Right atrium auricular region (tissue), 2 donors: ENCODE measurements around the gene DZIP1L. TPM values are rescaled to one million over a fixed set of nuclear protein-coding genes. Genes with fewer than 3 reads are reported as not detected.

Experiments
- DNase-seq: peaks from one replicate; pipeline ENCODE4 v3.0.0-alpha.2; 2019; ENCODE audit warnings: low spot score
- H3K27ac ChIP-seq, 2 donors: fragments of 200-600 bp; sonication (generic); 1 replicate in 1 of 2; 2 replicates in 1 of 2; pipeline ENCODE4 v1.5.1; 2016 to 2019
- H3K27me3 ChIP-seq, 2 donors: fragments of 200-600 bp; sonication (generic); one replicate each; pipeline versions ENCODE4 v1.5.1 to v1.6.0; 2017 to 2019
- H3K36me3 ChIP-seq: fragments of 200-600 bp; sonication (generic); one replicate; pipeline ENCODE4 v1.5.1; 2016
- H3K4me1 ChIP-seq, 2 donors: fragments of 200-600 bp; sonication (generic); one replicate each; pipeline versions ENCODE4 v1.5.1 to v1.6.0; 2017 to 2019
- H3K4me3 ChIP-seq, 2 donors: fragments of 200-600 bp; sonication (generic); 1 replicate in 1 of 2; 2 replicates in 1 of 2; pipeline ENCODE4 v1.5.1; 2017 to 2019; ENCODE audit warnings: mild to moderate bottlenecking in 1 of 2, moderate library complexity in 1 of 2
- H3K9me3 ChIP-seq, 2 donors: fragments of 200-600 bp; sonication (generic); one replicate each; pipeline ENCODE4 v1.5.1; 2019
- CTCF ChIP-seq, 2 donors: fragments of 200-600 bp; sonication (generic); IDR thresholded peaks; one replicate each; pipeline ENCODE4 v1.5.1; 2019; ENCODE audit warnings: antibody characterized with exemption in 2 of 2
- total RNA-seq, 2 donors: library from RNA; depleted of rRNA; stranded (reverse); fragments of >200 nt; gene quantifications; one replicate each; pipeline ENCODE4 v1.1.0, GENCODE V29; 2016

DZIP1L gene
- total RNA-seq, 2 donors from 2014 or later: 4.0 to 4.6 TPM

GRCh38 chr3:138034918-138035317 lies 80.5 kb downstream of the DZIP1L start:
- no peak for TF ChIP-seq CTCF (IDR thresholded peaks at IDR 0.05)
- H3K36me3 ChIP-seq: no peaks in the 10 kb centered on the region
- no peak for DNase-seq
- no peaks in the 10 kb centered on the region for H3K27me3 ChIP-seq
- no peaks in the 10 kb centered on the region for H3K9me3 ChIP-seq
- H3K27ac ChIP-seq: no peak overlapping the region
- H3K4me1 ChIP-seq: no peaks in the 10 kb centered on the region
- H3K4me3 ChIP-seq: no peak overlapping the region

GRCh38 chr3:138033202-138033691 lies 82.2 kb downstream of the DZIP1L start:
- DNase-seq: no peak
- H3K36me3 ChIP-seq: no peaks in the 10 kb centered on the region
- TF ChIP-seq CTCF (IDR thresholded peaks at IDR 0.05): no peak
- H3K27ac ChIP-seq: no peak overlapping the region
- no peaks in the 10 kb centered on the region for H3K4me1 ChIP-seq
- no peaks in the 10 kb centered on the region for H3K27me3 ChIP-seq
- H3K4me3 ChIP-seq: no peak overlapping the region
- H3K9me3 ChIP-seq: no peaks in the 10 kb centered on the region

- Histone ChIP-seq H3K4me3 (no peak overlapping the region), H3K27me3 (no peaks in the 10 kb centered on the region), H3K4me1 (no peaks in the 10 kb centered on the region), H3K36me3 (no peaks in the 10 kb centered on the region), H3K27ac (no peak overlapping the region), H3K9me3 (no peaks in the 10 kb centered on the region)
- no peak for TF ChIP-seq CTCF (IDR thresholded peaks at IDR 0.05)
- no peak for DNase-seq
These were observed 82.8 kb downstream of the DZIP1L start for GRCh38 chr3:138032567-138032966.

GRCh38 chr3:138031536-138031935 lies 83.9 kb downstream of the DZIP1L start:
- no peaks in the 10 kb centered on the region for H3K27me3 ChIP-seq
- H3K36me3 ChIP-seq: no peaks in the 10 kb centered on the region
- no peak for DNase-seq
- no peak overlapping the region for H3K4me3 ChIP-seq
- H3K9me3 ChIP-seq: no peaks in the 10 kb centered on the region
- H3K27ac ChIP-seq: no peak overlapping the region
- no peak for TF ChIP-seq CTCF (IDR thresholded peaks at IDR 0.05)
- H3K4me1 ChIP-seq: no peaks in the 10 kb centered on the region

GRCh38 chr3:138030734-138031280 lies 84.6 kb downstream of the DZIP1L start:
- H3K4me1 ChIP-seq: no peaks in the 10 kb centered on the region
- H3K27ac ChIP-seq: no peak overlapping the region
- no peak for TF ChIP-seq CTCF (IDR thresholded peaks at IDR 0.05)
- no peak for DNase-seq
- H3K36me3 ChIP-seq: no peaks in the 10 kb centered on the region
- no peaks in the 10 kb centered on the region for H3K9me3 ChIP-seq
- H3K4me3 ChIP-seq: no peak overlapping the region
- H3K27me3 ChIP-seq: no peaks in the 10 kb centered on the region

GRCh38 chr3:138027821-138028220 lies 87.6 kb downstream of the DZIP1L start:
- no peaks in the 10 kb centered on the region for H3K9me3 ChIP-seq
- H3K36me3 ChIP-seq: no peaks in the 10 kb centered on the region
- no peaks in the 10 kb centered on the region for H3K4me1 ChIP-seq
- H3K4me3 ChIP-seq: no peak overlapping the region
- DNase-seq: no peak
- no peak for TF ChIP-seq CTCF (IDR thresholded peaks at IDR 0.05)
- H3K27ac ChIP-seq: no peak overlapping the region
- no peaks in the 10 kb centered on the region for H3K27me3 ChIP-seq
